NCI-H1048 (cell line): ENCODE data around the gene KAT6B.
"Not testable (repeated sequence)": the region's sequence is repeated elsewhere in the genome, so short reads cannot be mapped to it uniquely, and the experiment has no call there.

ENCODE experiments used
- DNase-seq: peaks from one replicate; lab custom pipeline; 2025; lab: John Stamatoyannopoulos, UW

KAT6B gene

GRCh38 chr10:74859546-74859945 is 33.1 kb downstream of the KAT6B start:
- DNase-seq = no peak

- no peak for DNase-seq
Observed at GRCh38 chr10:74862625-74863024, 36.2 kb downstream of the KAT6B start.

GRCh38 chr10:74863551-74863950 is 37.2 kb downstream of the KAT6B start:
- no peak for DNase-seq

- no peak for DNase-seq
Observed at GRCh38 chr10:74867351-74867750, 41.0 kb downstream of the KAT6B start.

- no peak for DNase-seq
Observed at GRCh38 chr10:74868392-74868977, 42.1 kb downstream of the KAT6B start.

- no peak for DNase-seq
Observed at GRCh38 chr10:74869635-74870034, 43.2 kb downstream of the KAT6B start.

GRCh38 chr10:74870191-74870590 is 43.8 kb downstream of the KAT6B start:
- DNase-seq = no peak

- DNase-seq = no peak
Observed at GRCh38 chr10:74871595-74872382, 45.4 kb downstream of the KAT6B start.

- no peak for DNase-seq
Observed at GRCh38 chr10:74873803-74874454, 47.5 kb downstream of the KAT6B start.

GRCh38 chr10:74874649-74875048 is 48.2 kb downstream of the KAT6B start:
- no peak for DNase-seq

GRCh38 chr10:74875068-74875467 is 48.7 kb downstream of the KAT6B start:
- DNase-seq = no peak

- no peak for DNase-seq
Observed at GRCh38 chr10:74875966-74876365, 49.6 kb downstream of the KAT6B start.

- DNase-seq = not testable (repeated sequence)
Observed at GRCh38 chr10:74877054-74877453, 50.7 kb downstream of the KAT6B start.

GRCh38 chr10:74877898-74878297 is 51.5 kb downstream of the KAT6B start:
- DNase-seq = no peak

GRCh38 chr10:74880041-74880440 is 53.6 kb downstream of the KAT6B start:
- no peak for DNase-seq

GRCh38 chr10:74881253-74881884 is 55.0 kb downstream of the KAT6B start:
- DNase-seq = no peak

- DNase-seq = no peak
Observed at GRCh38 chr10:74882427-74882826, 56.0 kb downstream of the KAT6B start.

GRCh38 chr10:74882831-74883230 is 56.4 kb downstream of the KAT6B start:
- no peak for DNase-seq

- no peak for DNase-seq
Observed at GRCh38 chr10:74883428-74883827, 57.0 kb downstream of the KAT6B start.

GRCh38 chr10:74887614-74888284 is 61.3 kb downstream of the KAT6B start:
- no peak for DNase-seq

GRCh38 chr10:74888962-74889661 is 62.7 kb downstream of the KAT6B start:
- DNase-seq = no peak

- DNase-seq = no peak
Observed at GRCh38 chr10:74889662-74889998, 63.2 kb downstream of the KAT6B start.
